ENCODE results near the gene TM4SF1. TPM values are rescaled to one million over a fixed set of nuclear protein-coding genes. Genes with fewer than 3 reads are reported as not detected.

The TM4SF1 gene
- polyA plus RNA-seq, 1 donor (not counting 4 experiments of a cell fraction or from before 2014, with no cell fraction given), result 375 TPM

GRCh38 chr3:149336925-149337324, 40.5 kb downstream of the TM4SF1 start:
- Histone ChIP-seq H3K4me1 (ENCODE audit: control insufficient read depth, extremely low read depth, insufficient read depth, low read length) (peaks cover 24% of the 10 kb centered on the region), H3K79me2 (ENCODE audit: control insufficient read depth, insufficient read depth, low read length) (no peaks in the 10 kb centered on the region), H2AFZ (ENCODE audit: control insufficient read depth, low read length) (no peak overlapping the region), H4K20me1 (ENCODE audit: control insufficient read depth, extremely low read depth, insufficient read depth, low read length) (no peaks in the 10 kb centered on the region), H3K9ac (ENCODE audit: control insufficient read depth, extremely low read depth, insufficient read depth, low read length) (no peak overlapping the region), H3K4me2 (ENCODE audit: control insufficient read depth, extremely low read depth, insufficient read depth, low read depth, low read length) (no peak overlapping the region), H3K36me3 (ENCODE audit: control insufficient read depth in 2 of 2, extremely low read depth in 1 of 2, insufficient read depth in 2 of 2, low read length in 2 of 2) (no peaks in the 10 kb centered on the region), H3K4me3 (ENCODE audit: control insufficient read depth in 2 of 3, extremely low read depth in 1 of 3, insufficient read depth in 2 of 3, low read depth in 1 of 3, low read length in 3 of 3) (no peak overlapping the region), H3K27me3 (ENCODE audit: control insufficient read depth, extremely low read depth, insufficient read depth, low read length) (no peaks in the 10 kb centered on the region), H3K9me3 (ENCODE audit: control insufficient read depth, low read depth, low read length) (no peaks in the 10 kb centered on the region), H3K9me1 (ENCODE audit: control insufficient read depth, extremely low read depth, insufficient read depth, low read length) (no peaks in the 10 kb centered on the region), H3K27ac (ENCODE audit: control insufficient read depth, insufficient read depth, low read length) (no peak overlapping the region)
- DNase-seq (ENCODE audit: low read depth, low spot score) (no peak), FAIRE-seq (no peak)
- dilution Hi-C loops (cut with MboI; ENCODE audit: extremely low pct_ligation_motif_present, low sequenced_read_pairs), result no loop called here
- TF ChIP-seq, protein P1, sequence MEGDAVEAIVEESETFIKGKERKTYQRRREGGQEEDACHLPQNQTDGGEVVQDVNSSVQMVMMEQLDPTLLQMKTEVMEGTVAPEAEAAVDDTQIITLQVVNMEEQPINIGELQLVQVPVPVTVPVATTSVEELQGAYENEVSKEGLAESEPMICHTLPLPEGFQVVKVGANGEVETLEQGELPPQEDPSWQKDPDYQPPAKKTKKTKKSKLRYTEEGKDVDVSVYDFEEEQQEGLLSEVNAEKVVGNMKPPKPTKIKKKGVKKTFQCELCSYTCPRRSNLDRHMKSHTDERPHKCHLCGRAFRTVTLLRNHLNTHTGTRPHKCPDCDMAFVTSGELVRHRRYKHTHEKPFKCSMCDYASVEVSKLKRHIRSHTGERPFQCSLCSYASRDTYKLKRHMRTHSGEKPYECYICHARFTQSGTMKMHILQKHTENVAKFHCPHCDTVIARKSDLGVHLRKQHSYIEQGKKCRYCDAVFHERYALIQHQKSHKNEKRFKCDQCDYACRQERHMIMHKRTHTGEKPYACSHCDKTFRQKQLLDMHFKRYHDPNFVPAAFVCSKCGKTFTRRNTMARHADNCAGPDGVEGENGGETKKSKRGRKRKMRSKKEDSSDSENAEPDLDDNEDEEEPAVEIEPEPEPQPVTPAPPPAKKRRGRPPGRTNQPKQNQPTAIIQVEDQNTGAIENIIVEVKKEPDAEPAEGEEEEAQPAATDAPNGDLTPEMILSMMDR (optimal IDR thresholded peaks at IDR 0.05 in 1 of 3, IDR thresholded peaks at IDR 0.05 in 1 of 3, conservative IDR thresholded peaks at IDR 0.05 in 1 of 3; ENCODE audit: extremely low read depth in 1 of 3, insufficient read depth in 2 of 3, low read length in 3 of 3), result no peak
- TF ChIP-seq EZH2 (IDR thresholded peaks at IDR 0.05; ENCODE audit: low read length), result no peak

DNA sequence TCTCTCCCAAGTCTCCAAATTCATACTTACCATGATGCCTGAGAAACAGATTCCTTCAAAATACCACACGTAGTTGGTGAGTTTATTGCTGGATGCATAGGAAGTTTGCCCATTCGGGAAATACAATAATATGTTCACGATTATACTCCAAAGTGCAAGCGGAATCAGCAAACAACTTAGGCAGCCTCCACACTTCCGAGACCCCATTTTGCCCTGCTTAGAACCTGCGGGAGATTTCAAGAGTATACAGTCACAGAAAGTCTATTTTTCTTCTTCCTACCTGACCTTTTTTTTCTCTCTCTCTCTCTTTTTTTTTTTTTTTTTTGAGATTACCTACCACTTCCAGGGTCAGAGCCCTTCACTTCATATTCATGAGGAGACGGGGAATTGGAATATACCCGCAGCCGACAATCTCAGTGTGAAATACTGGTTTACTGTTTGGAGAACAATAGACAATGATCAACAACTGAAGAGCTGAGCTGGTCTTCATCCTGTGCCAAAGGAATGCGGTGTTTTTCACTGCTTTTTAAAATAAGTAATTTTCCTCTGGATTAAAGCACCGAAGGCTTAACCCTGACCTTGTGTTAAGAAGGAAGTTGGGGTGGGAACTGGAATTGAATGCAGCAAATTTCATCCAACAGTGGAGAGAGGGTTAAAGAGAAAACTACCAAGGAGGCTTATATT, 44.1 kb downstream of the TM4SF1 start, which contains the start of gene TM4SF18:
Gene TM4SF18 (minus strand): TSS at position 461 of the 684 bp plus-strand sequence. CDS start 254 bp downstream, at position 207.
- no peak for FAIRE-seq
- Histone ChIP-seq H4K20me1 (ENCODE audit: control insufficient read depth, extremely low read depth, insufficient read depth, low read length) (no peaks in the 10 kb centered on the region), H3K27me3 (ENCODE audit: control insufficient read depth, extremely low read depth, insufficient read depth, low read length) (no peaks in the 10 kb centered on the region), H3K9me3 (ENCODE audit: control insufficient read depth, low read depth, low read length) (no peaks in the 10 kb centered on the region), H3K36me3 (ENCODE audit: control insufficient read depth in 2 of 2, extremely low read depth in 1 of 2, insufficient read depth in 2 of 2, low read length in 2 of 2) (no peaks in the 10 kb centered on the region), H3K9me1 (ENCODE audit: control insufficient read depth, extremely low read depth, insufficient read depth, low read length) (no peaks in the 10 kb centered on the region), H3K4me1 (ENCODE audit: control insufficient read depth, extremely low read depth, insufficient read depth, low read length) (no peaks in the 10 kb centered on the region), H3K9ac (ENCODE audit: control insufficient read depth, extremely low read depth, insufficient read depth, low read length) (no peak within 1 kb of the TSS), H2AFZ (ENCODE audit: control insufficient read depth, low read length) (no peak within 1 kb of the TSS), H3K79me2 (ENCODE audit: control insufficient read depth, insufficient read depth, low read length) (no peaks in the 10 kb centered on the region), H3K4me2 (ENCODE audit: control insufficient read depth, extremely low read depth, insufficient read depth, low read depth, low read length) (no peak within 1 kb of the TSS), H3K27ac (ENCODE audit: control insufficient read depth, insufficient read depth, low read length) (no peak within 1 kb of the TSS), H3K4me3 (ENCODE audit: control insufficient read depth in 2 of 3, extremely low read depth in 1 of 3, insufficient read depth in 2 of 3, low read depth in 1 of 3, low read length in 3 of 3) (no peak within 1 kb of the TSS)
- dilution Hi-C loops (cut with MboI; ENCODE audit: extremely low pct_ligation_motif_present, low sequenced_read_pairs), result no loop called here
- DNase-seq (ENCODE audit: low read depth, low spot score), result no peak
- TF ChIP-seq, protein P1 (optimal IDR thresholded peaks at IDR 0.05 in 1 of 3, IDR thresholded peaks at IDR 0.05 in 1 of 3, conservative IDR thresholded peaks at IDR 0.05 in 1 of 3; ENCODE audit: extremely low read depth in 1 of 3, insufficient read depth in 2 of 3, low read length in 3 of 3), result no peak
- no peak for TF ChIP-seq EZH2 (IDR thresholded peaks at IDR 0.05; ENCODE audit: low read length)

All from keratinocyte (primary cell).